Caco-2 (cell line): ENCODE measurements around the gene LDB3. TPM values are rescaled to one million over a fixed set of nuclear protein-coding genes. Genes with fewer than 3 reads are reported as not detected.

Experiments
- BruUV-seq: library from RNA; stranded (reverse); fragments of 400-500 nt; replicated peaks from 2 replicates; lab custom pipeline; 2021; lab: Mats Ljungman, UMichigan
- CTCF ChIA-PET: fragments of 300-600 bp; sonication (Branson Sonifier 250); formaldehyde crosslinking; loops from one replicate; lab custom pipeline; 2022; ENCODE audit warnings: antibody characterized with exemption; lab: Charles Lee
- POLR2A ChIA-PET: fragments of 300-600 bp; sonication (Branson Sonifier 250); formaldehyde crosslinking; loops from one replicate; lab custom pipeline; 2022; ENCODE audit warnings: antibody characterized with exemption; lab: Charles Lee
- DNase-seq, 2 experiments: peaks; one replicate each; pipeline versions ENCODE4 v3.0.0 to v3.0.0-alpha.2; 2020 to 2022
- H3K27me3 ChIP-seq: replicated peaks from 2 replicates; pipeline ENCODE4 v1.6.0; 2011; ENCODE audit warnings: low read length; ENCODE audit not compliant: control insufficient read depth, insufficient read depth
- H3K36me3 ChIP-seq: 2 replicates; pipeline ENCODE4 v1.5.1; 2011; ENCODE audit warnings: low read length; ENCODE audit not compliant: control insufficient read depth, insufficient read depth
- H3K4me1 ChIP-seq: fragments of 250-450 bp; sonication (Bioruptor Pico); 2 replicates; pipeline ENCODE4 v1.5.1; 2020; ENCODE audit warnings: mild to moderate bottlenecking
- H3K4me3 ChIP-seq: 2 replicates; pipeline ENCODE4 v1.5.1; 2011; ENCODE audit warnings: low read depth, mild to moderate bottlenecking, control low read depth, low read length
- H3K9me3 ChIP-seq: fragments of 250-450 bp; sonication (Bioruptor Pico); 2 replicates; pipeline ENCODE4 v1.5.1; 2020; ENCODE audit warnings: mild to moderate bottlenecking, moderate library complexity
- H3K27ac Mint-ChIP-seq: one replicate; pipeline ENCODE4 v1.8.0; 2022; ENCODE audit warnings: mixed read lengths; ENCODE audit not compliant: unreplicated experiment
- H3K27me3 Mint-ChIP-seq: one replicate; pipeline ENCODE4 v1.8.0; 2022; ENCODE audit warnings: mixed read lengths; ENCODE audit not compliant: insufficient read depth, unreplicated experiment
- H3K36me3 Mint-ChIP-seq: one replicate; pipeline ENCODE4 v1.8.0; 2022; ENCODE audit warnings: mild to moderate bottlenecking, mixed read lengths; ENCODE audit not compliant: insufficient read depth, unreplicated experiment
- H3K4me1 Mint-ChIP-seq: one replicate; pipeline ENCODE4 v1.8.0; 2022; ENCODE audit warnings: low read depth, mixed read lengths; ENCODE audit not compliant: unreplicated experiment
- H3K4me3 Mint-ChIP-seq: one replicate; pipeline ENCODE4 v1.8.0; 2022; ENCODE audit warnings: mild to moderate bottlenecking, moderate library complexity, mixed read lengths; ENCODE audit not compliant: unreplicated experiment
- H3K9me3 Mint-ChIP-seq: one replicate; pipeline ENCODE4 v1.8.0; 2022; ENCODE audit warnings: mixed read lengths; ENCODE audit not compliant: unreplicated experiment
- intact Hi-C: fragments of 100-400 bp; cut with micrococcal nuclease; formaldehyde crosslinking; loops from one replicate; pipeline ENCODE4 v1.10.0; 2022; ENCODE audit not compliant: unreplicated experiment
- total RNA-seq: library from RNA; stranded (reverse); gene quantifications from 2 replicates; pipeline ENCODE4 v1.2.3, GENCODE V29; 2022
- TF ChIP-seq, protein P1 (sequence below), 2 experiments: fragments of 200-600 bp in 1 of 2; IDR thresholded peaks; 1 replicate in 1 of 2; 2 replicates in 1 of 2; pipeline versions ENCODE4 v1.5.1 to v1.8.0; 2011 to 2022; ENCODE audit warnings: antibody characterized with exemption in 1 of 2, control low read depth in 1 of 2, inconsistent platforms in 1 of 2, low read depth in 1 of 2, low read length in 1 of 2, mild to moderate bottlenecking in 1 of 2, moderate library complexity in 1 of 2; ENCODE audit not compliant: insufficient read depth in 1 of 2, severe bottlenecking in 1 of 2, unreplicated experiment in 1 of 2

Gene LDB3
- total RNA-seq, 1 experiment from 2014 or later, result 0.09 TPM

DNA sequence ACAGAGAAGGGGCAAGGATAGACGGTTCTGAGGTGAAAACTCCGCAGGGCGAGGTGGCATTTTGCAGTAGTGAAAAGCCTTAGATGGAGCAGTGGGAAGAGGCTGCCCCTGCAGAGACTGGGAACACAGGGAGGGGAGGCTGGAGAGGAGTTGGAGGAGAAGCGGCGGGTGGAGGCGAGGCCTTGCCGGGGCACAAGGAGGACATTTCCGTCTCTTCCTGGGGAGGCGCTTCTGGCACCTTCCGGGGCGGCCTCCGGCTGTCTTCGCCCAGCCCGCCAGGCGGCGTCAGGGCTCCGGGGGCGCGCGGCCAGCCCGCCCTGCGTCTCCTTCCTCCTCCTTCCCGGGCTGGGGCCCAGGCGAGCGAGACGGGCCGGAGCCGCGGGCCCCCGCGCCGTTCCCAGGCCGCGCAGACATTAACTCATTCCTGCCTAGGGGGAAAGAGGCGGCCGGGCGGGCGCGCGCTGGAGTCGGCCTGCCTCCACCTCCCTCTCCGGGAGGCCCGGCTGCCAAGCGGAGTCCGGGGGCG, 42.7 kb downstream of the LDB3 start:
- no TSS peak for BruUV-seq
- ChIA-PET CTCF (no interaction called here), POLR2A (no interaction called here)
- Mint-ChIP-seq H3K4me3 (peak overlapping the region; percentile 86), H3K27ac (peak overlapping the region; percentile 88), H3K36me3 (no peaks in the 10 kb centered on the region), H3K27me3 (no peaks in the 10 kb centered on the region), H3K9me3 (no peaks in the 10 kb centered on the region), H3K4me1 (peaks cover 7% of the 10 kb centered on the region)
- intact Hi-C loops, result loop anchor here (1.0 kb wide), 2 partner anchors 188 to 228 kb away; no protein-coding TSS in a partner anchor
- H3K4me1 ChIP-seq, result peaks cover 11% of the 10 kb centered on the region
- TF ChIP-seq, protein P1, sequence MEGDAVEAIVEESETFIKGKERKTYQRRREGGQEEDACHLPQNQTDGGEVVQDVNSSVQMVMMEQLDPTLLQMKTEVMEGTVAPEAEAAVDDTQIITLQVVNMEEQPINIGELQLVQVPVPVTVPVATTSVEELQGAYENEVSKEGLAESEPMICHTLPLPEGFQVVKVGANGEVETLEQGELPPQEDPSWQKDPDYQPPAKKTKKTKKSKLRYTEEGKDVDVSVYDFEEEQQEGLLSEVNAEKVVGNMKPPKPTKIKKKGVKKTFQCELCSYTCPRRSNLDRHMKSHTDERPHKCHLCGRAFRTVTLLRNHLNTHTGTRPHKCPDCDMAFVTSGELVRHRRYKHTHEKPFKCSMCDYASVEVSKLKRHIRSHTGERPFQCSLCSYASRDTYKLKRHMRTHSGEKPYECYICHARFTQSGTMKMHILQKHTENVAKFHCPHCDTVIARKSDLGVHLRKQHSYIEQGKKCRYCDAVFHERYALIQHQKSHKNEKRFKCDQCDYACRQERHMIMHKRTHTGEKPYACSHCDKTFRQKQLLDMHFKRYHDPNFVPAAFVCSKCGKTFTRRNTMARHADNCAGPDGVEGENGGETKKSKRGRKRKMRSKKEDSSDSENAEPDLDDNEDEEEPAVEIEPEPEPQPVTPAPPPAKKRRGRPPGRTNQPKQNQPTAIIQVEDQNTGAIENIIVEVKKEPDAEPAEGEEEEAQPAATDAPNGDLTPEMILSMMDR (IDR thresholded peaks at IDR 0.05; ENCODE audit: insufficient read depth in 1 of 2, low read depth in 1 of 2, low read length in 1 of 2, severe bottlenecking in 1 of 2, unreplicated experiment in 1 of 2), result peak; percentile 84
- DNase-seq, result peak; percentile 88 to 96
- no peaks in the 10 kb centered on the region for H3K27me3 ChIP-seq
- no peaks in the 10 kb centered on the region for H3K36me3 ChIP-seq
- no peaks in the 10 kb centered on the region for H3K9me3 ChIP-seq
- H3K4me3 ChIP-seq, result peak overlapping the region; percentile 70

DNA sequence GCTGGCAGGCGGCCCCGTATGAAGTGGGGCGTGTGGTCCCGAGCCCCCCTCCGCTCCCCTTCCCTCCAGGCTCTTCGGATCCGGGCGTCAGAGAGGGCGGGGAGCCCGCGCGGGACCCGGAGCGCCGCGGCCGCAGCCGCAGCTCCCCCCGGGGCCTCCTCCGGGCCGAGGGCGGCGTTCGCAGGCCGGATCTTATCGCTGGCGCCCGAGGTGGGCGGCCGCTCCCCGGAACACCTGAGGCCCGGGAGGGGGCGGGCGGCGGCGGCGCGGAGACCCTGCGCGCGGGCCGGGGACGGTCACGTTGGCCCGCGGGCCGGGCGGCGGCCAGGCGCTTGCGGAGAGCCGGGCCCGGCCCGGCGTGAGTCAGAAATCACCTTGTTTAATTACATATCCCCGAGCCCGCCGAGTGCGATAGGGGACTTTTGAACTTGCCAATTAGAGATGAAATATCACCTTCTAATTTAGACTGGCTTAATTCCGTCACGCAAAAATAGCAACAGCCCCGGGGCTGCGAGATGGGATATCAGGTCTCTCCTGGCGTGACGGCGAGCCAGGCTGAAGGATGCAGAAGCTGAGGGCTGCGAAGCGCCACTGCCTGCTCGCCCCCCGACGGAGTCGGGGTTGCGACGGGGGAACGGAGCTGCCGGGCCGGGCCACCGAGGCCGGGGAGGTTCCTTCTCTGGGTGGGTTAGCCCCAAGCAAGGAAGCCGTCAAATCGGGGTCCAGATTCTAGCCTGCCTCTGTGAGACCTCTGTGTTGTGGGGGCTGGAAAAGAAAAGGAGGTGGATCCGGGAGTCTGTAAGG, 43.4 kb downstream of the LDB3 start:
- POLR2A ChIA-PET, result interaction anchor here (0.6 to 1.0 kb wide), 2 partner anchors 11 to 44 kb away, joined by 3 to 8 read pairs; partner anchors contain the start of gene BMPR1A
- H3K9me3 Mint-ChIP-seq, result no peaks in the 10 kb centered on the region
- no peaks in the 10 kb centered on the region for H3K36me3 ChIP-seq
- peak overlapping the region; percentile 70 for H3K4me3 ChIP-seq
- TF ChIP-seq, protein P1 (IDR thresholded peaks at IDR 0.05; ENCODE audit: insufficient read depth in 1 of 2, low read depth in 1 of 2, low read length in 1 of 2, severe bottlenecking in 1 of 2, unreplicated experiment in 1 of 2), result no peak
- H3K27ac Mint-ChIP-seq, result no peak overlapping the region
- H3K9me3 ChIP-seq, result no peaks in the 10 kb centered on the region
- CTCF ChIA-PET, result no interaction called here
- BruUV-seq, result no TSS peak
- H3K27me3 ChIP-seq, result no peaks in the 10 kb centered on the region
- no peaks in the 10 kb centered on the region for H3K27me3 Mint-ChIP-seq
- intact Hi-C loops, result loop anchor here (1.0 kb wide), 3 partner anchors 44 to 228 kb away; no protein-coding TSS in a partner anchor
- no peaks in the 10 kb centered on the region for H3K36me3 Mint-ChIP-seq
- peaks cover 11% of the 10 kb centered on the region for H3K4me1 ChIP-seq
- peak; percentile 53 to 74 for DNase-seq
- peaks cover 7% of the 10 kb centered on the region for H3K4me1 Mint-ChIP-seq
- H3K4me3 Mint-ChIP-seq, result peak overlapping the region; percentile 86

DNA sequence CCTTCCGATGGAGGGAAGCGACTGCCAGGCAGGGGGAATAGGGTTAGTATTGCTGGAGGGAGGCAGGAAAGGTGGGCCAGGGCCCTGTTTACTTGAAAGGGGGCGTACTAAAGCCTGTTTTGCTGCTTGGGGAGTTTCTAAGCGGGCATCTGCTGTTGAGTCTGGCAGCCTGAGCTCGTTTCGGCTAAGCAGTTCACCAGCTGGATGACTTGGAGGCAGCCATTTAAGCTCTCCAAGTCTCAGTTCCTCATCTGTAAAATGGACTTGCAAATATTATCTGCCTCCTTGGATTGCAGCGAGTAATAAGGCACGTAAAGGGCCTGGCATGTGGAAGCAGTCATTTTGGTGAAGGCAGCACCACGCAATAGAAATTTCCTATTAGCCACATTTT, 44.0 kb downstream of the LDB3 start:
- H3K4me1 ChIP-seq, result peaks cover 11% of the 10 kb centered on the region
- Mint-ChIP-seq H3K27ac (no peak overlapping the region), H3K36me3 (no peaks in the 10 kb centered on the region), H3K9me3 (no peaks in the 10 kb centered on the region), H3K4me1 (peaks cover 7% of the 10 kb centered on the region), H3K27me3 (no peaks in the 10 kb centered on the region), H3K4me3 (peak overlapping the region; percentile 86)
- no peaks in the 10 kb centered on the region for H3K27me3 ChIP-seq
- no peaks in the 10 kb centered on the region for H3K36me3 ChIP-seq
- H3K4me3 ChIP-seq, result peak overlapping the region; percentile 70
- no peak for DNase-seq
- TSS peak; percentile 74 for BruUV-seq
- ChIA-PET POLR2A (interaction anchor here (1.0 kb wide), 1 partner anchor 43 kb away, joined by 8 read pairs; the partner anchor contains the start of gene BMPR1A), CTCF (no interaction called here)
- H3K9me3 ChIP-seq, result no peaks in the 10 kb centered on the region
- intact Hi-C loops, result loop anchor here (1.0 kb wide), 1 partner anchor 43 kb away; no protein-coding TSS in a partner anchor
- TF ChIP-seq, protein P1 (IDR thresholded peaks at IDR 0.05; ENCODE audit: insufficient read depth in 1 of 2, low read depth in 1 of 2, low read length in 1 of 2, severe bottlenecking in 1 of 2, unreplicated experiment in 1 of 2), result no peak
